GM21723 (cell line): ENCODE measurements around the gene AIF1.

Experiments used
- ATAC-seq: cut with Tn5 transposase; IDR thresholded peaks from one replicate; pipeline ENCODE4 v1.9.1; 2021; ENCODE audit warnings: mild to moderate bottlenecking, moderate library complexity; ENCODE audit not compliant: unreplicated experiment

Gene AIF1

DNA sequence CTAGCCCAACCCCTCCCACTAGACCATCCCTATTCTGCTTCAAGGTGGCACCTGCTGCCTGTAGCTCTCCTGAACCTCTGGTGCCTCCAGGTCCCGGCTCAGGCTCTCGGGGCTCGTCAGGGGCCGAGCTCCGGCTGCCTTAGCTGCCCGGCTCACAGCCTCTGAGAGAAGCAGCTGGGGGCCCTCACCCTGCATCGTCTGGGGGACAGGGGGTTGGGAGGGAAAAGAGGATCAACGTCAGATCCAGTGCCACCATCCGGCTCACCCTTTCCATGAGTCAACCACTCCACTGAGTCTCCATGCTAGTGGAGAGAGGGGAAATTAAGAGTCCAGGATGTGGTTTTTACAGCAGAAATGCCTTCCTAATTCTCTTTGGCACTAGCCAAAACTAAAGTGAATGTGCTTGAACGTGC is 24.4 kb downstream of the AIF1 start:
- no peak for ATAC-seq

DNA sequence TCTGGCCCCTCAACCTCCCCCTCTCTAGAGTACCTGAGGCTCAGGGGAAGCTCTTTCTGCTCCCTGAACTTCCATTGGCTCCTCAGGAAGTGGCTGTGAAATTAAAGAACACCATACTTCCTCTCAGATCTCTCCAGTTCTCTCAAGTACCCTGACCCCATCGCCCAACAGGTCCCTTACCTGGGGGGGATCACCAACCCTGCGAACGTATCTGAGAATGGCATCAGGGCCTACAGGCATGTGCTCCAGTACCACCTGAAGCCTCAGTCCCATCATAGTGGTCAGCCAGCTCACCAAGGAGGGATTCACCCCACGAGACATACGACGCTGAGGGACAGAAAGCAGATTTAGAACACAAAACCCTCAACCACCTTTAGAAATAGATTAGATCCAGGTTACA is 25.6 kb downstream of the AIF1 start:
- no peak for ATAC-seq

DNA sequence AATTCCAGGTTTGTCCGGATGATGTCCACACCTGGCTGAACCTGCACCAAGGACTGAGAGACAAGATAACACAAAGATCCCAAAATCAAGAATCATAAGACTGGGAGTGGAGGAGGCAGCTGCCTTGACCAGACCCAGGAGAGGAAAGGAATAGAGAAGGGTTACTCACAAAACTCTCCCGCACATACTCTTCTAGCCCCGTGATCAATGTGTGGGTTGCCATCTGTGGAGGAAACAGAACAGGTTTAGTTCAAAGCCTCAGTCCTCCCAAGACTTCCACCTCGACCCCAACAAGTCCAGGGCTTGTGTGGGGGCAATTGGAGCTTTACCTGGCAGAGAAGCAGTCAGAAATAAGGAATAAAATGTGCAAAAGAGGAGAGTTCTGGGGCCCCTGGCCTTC is 26.3 kb downstream of the AIF1 start:
- no peak for ATAC-seq

DNA sequence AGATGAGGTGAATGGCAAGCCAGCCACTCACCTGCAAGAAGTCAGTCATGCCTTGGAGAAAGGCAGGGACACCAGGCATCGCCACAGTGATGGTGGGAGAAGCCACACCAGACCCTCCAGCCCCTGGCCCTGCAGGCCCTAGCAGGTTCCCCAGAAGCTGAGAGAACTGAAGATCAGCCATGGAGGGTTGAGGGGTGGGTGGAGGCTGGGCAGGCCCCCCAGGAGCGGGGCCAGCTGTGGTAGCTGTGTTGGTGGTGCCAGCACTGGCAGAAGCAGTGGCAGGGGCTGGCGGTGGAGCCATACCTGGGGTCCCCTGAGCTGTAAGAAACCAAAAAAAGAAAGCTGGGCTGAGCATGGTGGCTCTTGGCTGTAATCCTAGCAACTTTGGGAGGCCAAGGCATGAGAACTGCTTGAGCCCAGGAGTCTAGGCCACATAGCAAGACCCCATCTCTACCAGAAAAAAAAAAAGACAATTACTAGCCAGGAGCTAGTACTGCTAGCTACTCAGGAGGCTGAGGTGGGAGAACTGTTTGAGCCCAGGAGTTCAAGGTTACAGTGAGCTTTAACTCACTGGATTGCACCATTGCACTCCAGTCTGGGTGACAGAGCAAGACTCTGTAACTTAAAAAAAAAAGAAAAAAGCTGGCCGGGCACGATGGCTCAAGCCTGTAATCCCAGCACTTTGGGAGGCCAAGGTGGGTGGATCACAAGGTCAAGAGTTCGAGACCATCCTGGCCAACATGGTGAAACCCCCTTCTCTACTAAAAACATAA is 27.9 kb downstream of the AIF1 start:
- no peak for ATAC-seq

DNA sequence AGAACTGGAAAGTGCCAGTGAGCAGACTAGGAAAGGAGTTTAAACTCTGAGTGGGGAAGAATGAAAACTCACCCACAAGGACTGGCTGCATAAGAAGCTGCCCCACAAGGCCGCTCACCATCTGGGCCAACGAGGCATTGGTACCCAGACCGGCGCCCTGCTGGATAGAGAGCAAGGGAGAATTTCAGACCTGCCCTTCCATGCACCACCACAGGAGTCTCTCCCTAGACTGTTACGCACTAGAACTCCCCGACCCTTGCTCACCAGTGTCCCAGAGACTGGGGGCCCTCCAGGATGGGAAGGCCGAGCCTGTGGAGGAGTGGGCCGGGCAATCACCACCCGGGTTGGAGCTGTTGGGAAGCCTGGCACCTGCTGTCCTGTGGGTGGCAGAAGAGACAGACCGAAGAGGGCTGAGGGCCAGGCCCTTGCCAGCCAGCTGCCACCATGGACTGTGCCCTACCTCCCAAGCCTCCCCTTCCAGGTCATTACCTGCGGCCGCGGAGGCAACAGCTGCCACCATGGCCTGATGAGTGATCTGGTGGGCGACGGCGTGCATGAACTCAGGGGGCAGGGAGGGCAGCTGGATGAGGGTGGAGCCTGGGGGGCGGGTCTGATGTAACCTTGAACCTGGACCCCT is 28.9 kb downstream of the AIF1 start:
- ATAC-seq, result no peak

DNA sequence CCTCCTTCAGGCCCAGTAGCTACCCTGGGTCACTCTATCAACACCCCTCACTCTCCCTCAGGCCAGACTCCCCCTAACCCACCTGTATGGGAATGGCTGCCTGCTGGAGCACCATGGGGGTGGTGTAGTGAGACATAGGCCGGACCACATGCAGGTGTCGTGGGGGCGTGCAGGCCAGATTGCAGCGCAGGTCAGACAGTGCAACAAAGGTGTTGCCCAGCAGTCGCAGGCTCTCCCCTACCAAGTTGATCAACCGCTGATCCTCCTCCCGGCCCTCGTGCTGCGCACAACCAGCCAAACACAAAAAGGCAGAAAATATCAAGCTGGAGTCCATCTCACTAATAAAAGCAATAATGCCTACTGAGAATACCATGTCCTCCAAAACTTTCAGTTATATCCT is 30.3 kb downstream of the AIF1 start:
- no peak for ATAC-seq

DNA sequence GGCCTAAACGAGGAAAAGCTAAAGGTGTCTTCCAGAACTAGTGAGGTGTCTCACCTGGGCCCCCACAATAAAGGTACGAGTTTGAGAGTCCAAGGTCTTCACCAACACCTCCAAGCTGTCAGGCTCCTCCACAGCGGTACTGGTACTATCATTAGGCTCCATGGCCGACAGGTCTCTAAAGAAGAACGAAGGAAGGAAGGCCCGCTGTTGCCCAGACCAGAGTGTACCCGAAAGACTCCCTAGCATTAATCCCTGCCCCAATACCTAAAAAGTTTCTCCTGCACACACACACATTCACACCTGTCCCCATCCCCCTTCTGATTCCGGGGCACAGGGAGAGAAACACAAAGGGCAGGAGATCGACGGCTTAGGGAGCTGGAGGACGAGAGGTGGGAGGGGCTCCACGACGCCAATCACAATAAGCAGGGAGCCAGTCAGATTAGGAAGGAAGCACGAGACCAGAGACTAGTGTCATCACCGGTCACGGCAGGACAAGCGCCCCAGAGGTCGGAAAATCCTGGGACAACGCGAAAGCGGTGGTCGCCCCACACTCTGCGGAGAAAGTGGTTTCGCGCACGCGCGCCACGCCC is 36.7 kb downstream of the AIF1 start:
- peak; percentile 18 for ATAC-seq

DNA sequence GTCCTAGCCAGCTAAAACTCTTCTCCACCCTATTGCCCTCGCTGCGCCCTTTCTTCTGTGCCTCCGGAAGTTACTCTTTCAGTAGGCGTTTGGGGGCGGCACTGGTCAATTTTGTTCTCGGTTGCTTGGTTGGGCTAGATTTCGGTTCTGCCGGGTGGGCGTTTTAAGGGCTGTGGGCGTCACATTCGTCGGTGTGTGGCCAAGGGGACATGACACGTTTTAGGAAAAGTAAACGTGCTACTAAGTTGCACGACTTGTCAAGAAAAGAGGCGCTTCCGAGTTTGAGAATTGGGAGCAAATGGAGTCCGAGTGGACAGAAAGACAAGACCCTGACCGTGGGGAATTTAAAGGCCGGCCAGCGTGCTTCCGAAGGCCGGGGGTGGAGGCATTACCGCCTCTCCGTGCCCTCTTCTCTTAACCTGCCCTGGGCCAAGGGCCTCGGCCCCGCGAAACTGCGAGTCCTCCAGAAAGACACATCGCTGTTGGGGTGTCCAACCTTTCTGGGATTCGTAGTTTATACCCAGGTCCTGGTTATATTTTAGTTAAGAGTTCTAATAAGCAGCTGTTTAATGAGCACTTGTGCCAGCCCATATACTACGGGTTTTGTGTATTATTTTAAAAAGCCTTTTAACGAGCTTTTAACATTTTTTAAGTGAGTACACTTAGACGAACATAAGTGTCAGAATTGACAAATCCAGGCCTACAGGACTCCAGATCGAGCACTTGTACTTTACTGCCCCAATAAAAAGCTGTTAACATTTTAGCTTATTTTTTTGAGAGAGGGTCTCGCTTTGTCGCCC is 38.1 kb downstream of the AIF1 start:
- ATAC-seq, result peak; percentile 64

DNA sequence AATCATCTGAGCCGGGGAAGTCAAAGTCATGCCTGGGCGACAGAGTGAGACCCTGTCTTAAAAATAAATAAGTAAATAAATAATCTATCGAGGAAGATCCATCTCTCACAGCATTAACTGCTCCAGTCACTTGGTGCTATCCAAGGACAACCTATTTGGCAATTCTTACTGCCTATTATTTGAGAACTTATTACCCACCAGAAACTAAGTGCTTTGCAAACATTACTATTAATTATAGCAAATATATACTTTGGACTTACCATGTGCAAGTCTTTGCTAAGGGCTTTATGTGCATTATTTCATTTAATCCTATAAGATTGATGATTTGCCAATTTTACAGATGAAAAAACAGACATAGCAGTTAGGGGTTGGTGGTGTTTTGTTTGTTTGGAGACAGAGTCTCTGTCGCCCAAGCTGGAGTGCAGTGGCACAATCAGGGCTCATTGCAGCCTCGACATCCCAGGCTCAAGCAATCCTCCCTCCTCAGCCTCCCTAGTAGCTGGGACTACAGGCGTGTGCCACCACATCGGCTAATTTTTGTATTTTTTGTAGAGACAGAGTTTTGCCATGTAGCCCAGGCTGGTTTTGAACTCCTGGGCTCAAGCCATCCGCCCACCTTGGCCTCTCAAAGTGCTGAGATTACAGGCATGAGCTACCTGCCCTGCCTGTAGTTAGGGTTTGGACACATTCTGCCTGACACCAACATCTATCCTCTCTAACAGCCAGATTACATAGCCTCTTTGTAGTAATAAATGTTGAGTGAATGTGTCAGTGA is 39.7 kb downstream of the AIF1 start:
- ATAC-seq, result no peak

DNA sequence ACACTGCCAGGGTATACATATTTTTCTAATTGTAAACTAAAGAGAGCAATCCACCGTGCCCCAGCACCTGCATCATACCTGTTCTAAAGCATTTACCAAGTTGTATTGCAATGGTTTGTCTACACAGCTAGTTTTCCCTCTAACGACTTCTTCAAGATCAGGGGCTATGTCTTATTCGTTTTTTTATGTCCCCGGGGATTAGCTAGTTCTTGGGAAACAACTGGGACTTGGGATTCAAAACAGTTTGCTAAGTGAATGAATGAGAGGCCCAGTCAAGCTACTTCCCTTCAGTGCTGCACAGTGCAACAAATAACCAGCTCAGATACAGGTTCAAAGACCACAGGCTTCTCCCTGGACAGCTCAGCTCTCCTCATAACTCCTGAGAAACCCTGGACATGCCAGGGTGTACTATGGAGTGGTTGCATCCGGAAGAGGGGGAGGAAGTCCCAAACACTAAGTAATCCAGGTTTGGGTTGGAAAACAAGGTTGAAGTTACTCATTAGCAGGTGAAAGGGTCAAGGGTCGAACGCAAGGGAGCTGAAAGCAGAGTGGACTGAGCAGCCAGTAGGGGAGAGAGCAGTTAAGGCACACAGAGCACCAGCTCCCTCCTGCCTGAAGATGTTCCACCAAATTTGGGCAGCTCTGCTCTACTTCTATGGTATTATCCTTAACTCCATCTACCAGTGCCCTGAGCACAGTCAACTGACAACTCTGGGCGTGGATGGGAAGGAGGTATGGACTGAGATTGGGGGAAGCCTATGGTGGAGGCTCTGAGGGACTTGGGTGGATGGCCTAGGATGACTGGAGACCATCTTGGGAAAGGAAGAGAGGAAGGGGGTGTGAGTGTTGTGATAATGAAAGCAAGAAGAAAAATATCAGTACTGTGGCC is 40.6 kb downstream of the AIF1 start, which contains the start of gene APOM:
Gene APOM, plus strand, starts transcription at position 546 of the 889 bp plus-strand sequence. Its CDS starts 73 bp downstream, at position 619.
- no peak for ATAC-seq

DNA sequence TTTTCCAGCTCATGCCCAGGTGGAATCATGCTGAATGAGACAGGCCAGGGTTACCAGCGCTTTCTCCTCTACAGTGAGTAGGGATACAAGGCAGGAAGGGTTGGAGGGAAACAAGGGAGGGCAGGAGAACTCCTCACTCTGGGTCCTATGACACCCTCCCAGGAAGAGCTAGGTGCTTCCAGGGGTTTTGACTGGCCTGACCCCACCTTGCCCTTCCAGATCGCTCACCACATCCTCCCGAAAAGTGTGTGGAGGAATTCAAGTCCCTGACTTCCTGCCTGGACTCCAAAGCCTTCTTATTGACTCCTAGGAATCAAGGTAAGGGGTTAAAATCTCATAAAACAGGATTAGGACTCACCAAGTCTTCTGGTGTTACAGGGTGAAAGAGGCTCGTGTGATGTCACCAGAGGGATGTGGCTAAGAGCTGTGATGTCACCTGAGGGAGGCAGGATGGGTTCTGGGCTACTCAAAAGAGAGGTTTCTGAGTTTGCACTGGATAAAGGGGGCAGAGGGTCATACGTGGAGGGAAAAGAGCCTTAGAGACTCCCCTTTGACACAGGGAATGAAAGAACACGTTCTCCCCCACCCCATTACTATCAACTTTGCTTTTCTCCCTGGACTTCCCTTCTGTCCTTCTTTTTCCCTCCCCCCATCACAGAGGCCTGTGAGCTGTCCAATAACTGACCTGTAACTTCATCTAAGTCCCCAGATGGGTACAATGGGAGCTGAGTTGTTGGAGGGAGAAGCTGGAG is 42.5 kb downstream of the AIF1 start:
- no peak for ATAC-seq

DNA sequence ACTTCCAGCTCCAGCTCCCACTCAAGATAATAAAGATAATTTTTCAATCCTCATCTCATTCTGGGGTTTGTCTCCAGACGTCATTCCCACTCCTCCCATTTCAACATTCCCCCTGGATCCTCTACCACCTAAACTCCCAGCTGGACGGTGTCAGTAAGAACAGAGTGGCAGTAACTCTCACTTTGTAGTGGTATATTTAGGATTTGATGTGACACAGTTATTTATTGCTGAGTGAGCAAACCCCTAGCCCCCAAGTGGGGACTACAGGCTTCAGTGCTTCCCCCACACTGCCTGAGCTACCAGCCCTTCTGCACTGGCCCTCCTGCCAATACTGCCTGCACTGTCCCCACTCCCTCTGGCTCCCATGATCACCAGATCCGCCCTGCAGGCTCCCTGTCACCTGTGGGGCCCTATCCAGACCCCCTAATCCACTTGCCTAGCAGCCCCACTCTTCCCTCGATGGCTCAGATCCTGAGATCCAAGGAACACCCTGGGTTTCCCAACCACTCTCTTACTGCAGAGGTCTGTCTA is 43.2 kb downstream of the AIF1 start:
- no peak for ATAC-seq

DNA sequence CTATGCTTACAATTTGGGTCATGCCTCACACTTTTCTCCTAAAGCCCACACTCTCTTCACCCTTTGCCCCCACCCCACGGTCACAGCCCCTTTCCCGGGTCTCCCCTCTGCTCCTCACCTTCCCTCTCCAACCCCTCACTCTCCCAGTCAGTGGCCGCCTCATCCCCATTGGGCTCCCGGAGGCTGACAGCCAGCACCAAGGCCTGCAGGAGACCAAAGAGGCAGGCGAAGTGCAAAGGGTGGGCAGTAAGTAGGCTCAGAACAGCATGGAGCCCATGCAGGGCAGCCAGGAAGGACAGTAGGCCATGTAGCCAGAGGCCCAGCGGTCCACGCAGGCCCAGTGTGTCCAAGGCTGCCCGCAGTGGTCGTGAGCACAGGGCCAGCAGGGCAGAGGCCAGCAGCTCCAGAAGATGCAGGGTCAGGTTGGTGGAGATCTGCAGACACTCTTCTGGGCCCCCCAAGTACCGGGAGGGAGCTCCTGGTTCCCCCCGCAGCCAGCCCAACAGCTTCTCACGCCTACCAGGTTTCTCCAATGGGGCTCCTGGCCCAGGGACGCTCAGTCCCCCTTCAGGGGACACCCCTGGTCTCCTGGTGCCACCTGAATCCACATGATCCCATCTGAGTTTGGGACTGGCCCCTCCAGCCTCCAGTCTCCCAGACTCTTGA is 44.1 kb downstream of the AIF1 start:
- no peak for ATAC-seq

DNA sequence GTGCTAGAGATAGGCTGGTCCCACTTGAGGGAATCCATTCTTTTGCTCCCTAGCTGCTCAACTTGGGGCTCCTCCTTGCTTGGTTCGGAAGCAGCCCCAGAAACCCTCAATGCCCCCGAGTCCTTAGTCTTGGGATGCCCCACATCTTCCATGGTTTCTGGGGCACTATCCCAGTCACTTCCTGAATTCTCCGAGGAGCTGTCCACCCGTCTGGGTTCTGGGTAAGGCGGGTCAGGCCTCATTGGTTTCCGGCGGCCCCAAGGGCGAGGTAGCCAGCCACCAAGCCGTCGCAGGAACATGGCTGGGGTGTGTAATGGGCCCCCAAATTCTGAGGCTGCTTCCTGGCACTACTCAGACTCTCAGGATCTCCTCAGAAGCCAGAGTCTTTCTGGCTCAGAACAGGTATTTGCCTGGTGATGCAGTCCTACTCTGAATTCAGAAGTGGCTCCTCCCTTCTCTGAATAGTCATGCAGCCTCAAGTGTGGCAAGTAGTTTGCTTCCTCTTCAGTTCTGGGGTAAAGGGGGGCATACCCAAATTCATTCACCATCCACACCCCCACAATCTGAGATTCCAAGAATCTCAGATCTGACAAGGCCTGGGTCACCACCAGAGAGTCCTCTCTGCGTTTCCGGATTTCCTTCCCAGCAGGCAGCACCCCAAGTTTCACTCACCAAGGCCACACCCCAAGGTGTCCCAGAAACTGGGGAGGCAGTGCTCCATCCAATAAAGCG is 44.8 kb downstream of the AIF1 start:
- no peak for ATAC-seq

DNA sequence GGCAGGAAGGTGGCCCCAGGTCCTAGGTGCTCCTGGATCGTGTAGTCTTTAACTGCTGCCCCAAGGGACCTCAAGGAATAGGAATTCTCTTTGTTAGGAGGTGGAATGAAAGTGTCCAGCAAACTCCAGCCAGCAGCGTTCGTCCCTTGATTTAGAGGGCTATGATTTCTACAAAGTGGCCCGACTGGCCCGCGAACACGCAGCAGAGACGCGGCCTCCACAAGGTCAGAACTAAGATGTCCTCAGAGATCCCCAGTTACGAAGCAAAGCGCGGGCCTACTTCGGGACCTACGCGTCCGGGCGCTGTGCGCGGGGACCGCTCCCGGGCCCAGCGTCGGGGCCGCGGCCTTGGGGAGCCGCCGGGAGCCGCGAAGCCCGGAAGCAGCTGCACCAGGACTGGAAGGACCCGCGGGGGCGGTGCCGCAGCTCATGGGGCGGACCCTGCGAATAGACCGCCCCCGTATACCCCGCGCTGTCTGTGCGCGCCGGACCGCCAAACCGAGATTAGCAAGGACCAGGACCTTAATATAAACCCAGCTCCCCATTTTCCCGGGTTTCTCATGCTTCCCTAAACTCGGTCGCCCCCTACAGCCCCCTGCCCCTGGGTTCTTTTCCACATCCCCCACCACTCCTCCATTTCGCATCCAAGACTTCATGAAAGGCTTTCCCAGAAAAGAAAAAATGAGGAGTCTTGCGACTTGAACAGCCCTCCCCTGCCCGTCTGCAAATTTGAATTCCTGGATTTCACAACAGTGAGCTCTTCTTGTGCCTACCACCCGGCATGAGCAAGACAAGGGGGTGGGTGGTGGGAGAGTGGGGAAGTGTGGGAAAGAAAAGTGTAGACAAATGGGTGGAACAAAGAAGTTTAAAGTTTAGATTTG is 45.6 kb downstream of the AIF1 start, which contains the start of gene C6orf47:
Gene C6orf47, minus strand, starts transcription at position 398 of the 881 bp plus-strand sequence. CDS start 831 bp downstream, outside the sequence.
- ATAC-seq, result peak; percentile 50
